ENCODE measurements around the gene KCNMA1.

DNA sequence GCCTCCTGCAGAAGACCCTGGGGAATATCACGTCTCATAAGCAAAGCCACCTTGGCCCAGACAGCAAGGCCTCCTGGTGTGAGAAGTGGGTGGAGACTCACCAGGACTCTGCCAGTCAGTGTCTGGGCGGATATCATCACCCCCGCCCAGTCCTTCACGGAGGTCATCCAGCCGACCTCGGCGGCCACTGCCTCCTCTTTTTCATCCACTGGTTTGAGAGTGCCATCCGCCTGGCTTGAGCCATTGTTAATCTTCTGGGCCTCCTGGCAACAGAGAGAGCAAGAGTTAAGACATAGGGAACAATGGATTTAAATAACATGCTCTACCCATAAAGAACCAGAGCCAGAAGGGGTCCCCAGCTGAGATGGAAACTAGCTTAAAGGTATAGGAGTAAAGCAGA is 233.8 kb downstream of the KCNMA1 start:
- TF ChIP-seq, protein P1, sequence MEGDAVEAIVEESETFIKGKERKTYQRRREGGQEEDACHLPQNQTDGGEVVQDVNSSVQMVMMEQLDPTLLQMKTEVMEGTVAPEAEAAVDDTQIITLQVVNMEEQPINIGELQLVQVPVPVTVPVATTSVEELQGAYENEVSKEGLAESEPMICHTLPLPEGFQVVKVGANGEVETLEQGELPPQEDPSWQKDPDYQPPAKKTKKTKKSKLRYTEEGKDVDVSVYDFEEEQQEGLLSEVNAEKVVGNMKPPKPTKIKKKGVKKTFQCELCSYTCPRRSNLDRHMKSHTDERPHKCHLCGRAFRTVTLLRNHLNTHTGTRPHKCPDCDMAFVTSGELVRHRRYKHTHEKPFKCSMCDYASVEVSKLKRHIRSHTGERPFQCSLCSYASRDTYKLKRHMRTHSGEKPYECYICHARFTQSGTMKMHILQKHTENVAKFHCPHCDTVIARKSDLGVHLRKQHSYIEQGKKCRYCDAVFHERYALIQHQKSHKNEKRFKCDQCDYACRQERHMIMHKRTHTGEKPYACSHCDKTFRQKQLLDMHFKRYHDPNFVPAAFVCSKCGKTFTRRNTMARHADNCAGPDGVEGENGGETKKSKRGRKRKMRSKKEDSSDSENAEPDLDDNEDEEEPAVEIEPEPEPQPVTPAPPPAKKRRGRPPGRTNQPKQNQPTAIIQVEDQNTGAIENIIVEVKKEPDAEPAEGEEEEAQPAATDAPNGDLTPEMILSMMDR (conservative IDR thresholded peaks at IDR 0.05; ENCODE audit: low read depth, low read length) = no peak
- TF ChIP-seq EZH2 (IDR thresholded peaks at IDR 0.05; ENCODE audit: low read length, unreplicated experiment) = no peak
- no peak for TF ChIP-seq EZH2phosphoT487 (IDR thresholded peaks at IDR 0.05; ENCODE audit: borderline replicate concordance, low read length)

Data from PC-3 (cell line).